Panc1 (cell line): Measurements from ENCODE around the gene ZNF48. TPM values are rescaled to one million over a fixed set of nuclear protein-coding genes. Genes with fewer than 3 reads are reported as not detected.

ENCODE experiments used
- ATAC-seq: fragments of 200-7000 bp; cut with Tn5 transposase; 2 replicates; pipeline ENCODE4 v1.9.1; 2020; ENCODE audit warnings: mild to moderate bottlenecking, moderate library complexity
- BruUV-seq: library from RNA; stranded (reverse); fragments of 400-500 nt; replicated peaks from 2 replicates; lab custom pipeline; 2021; lab: Mats Ljungman, UMichigan
- CTCF ChIA-PET: fragments of 300-600 bp; sonication (Branson Sonifier 250); formaldehyde crosslinking; loops from one replicate; lab custom pipeline; 2022; ENCODE audit warnings: antibody characterized with exemption; lab: Charles Lee
- POLR2A ChIA-PET: fragments of 300-600 bp; sonication (Branson Sonifier 250); formaldehyde crosslinking; loops from one replicate; lab custom pipeline; 2022; ENCODE audit warnings: antibody characterized with exemption; lab: Charles Lee
- DNase-seq: peaks from one replicate; pipeline ENCODE4 v3.0.0-alpha.2; 2010; ENCODE audit warnings: low read depth, low spot score
- H3K27ac ChIP-seq: 2 replicates; pipeline ENCODE4 v1.5.1; 2011; ENCODE audit warnings: mild to moderate bottlenecking, low read length, inconsistent platforms
- H3K27me3 ChIP-seq: fragments of 200-500 bp; sonication (Bioruptor generic); 2 replicates; pipeline ENCODE4 v1.6.0; 2014; ENCODE audit warnings: low read length, inconsistent platforms; ENCODE audit not compliant: control insufficient read depth, insufficient read depth
- H3K36me3 ChIP-seq: fragments of 200-500 bp; sonication (Bioruptor generic); 2 replicates; pipeline ENCODE4 v1.5.1; 2014; ENCODE audit warnings: inconsistent platforms, mild to moderate bottlenecking, low read length, moderate library complexity; ENCODE audit not compliant: control insufficient read depth, insufficient read depth
- H3K4me1 ChIP-seq: 2 replicates; pipeline ENCODE4 v1.5.1; 2011; ENCODE audit warnings: inconsistent platforms, mild to moderate bottlenecking, low read length, moderate library complexity; ENCODE audit not compliant: control insufficient read depth, insufficient read depth
- H3K4me3 ChIP-seq, 2 experiments: 2 replicates each; pipeline ENCODE4 v1.5.1; 2011 to 2012; ENCODE audit warnings: low read depth in 2 of 2, low read length in 2 of 2, mild to moderate bottlenecking in 2 of 2, inconsistent platforms in 1 of 2, moderate library complexity in 1 of 2
- H3K9me3 ChIP-seq: fragments of 200-500 bp; sonication (Bioruptor generic); 2 replicates; pipeline ENCODE4 v1.5.1; 2014; ENCODE audit warnings: low read depth, mild to moderate bottlenecking, inconsistent platforms, low read length, moderate library complexity; ENCODE audit not compliant: control insufficient read depth, insufficient read depth
- POLR2AphosphoS5 ChIP-seq: IDR thresholded peaks from 2 replicates; pipeline ENCODE4 v1.6.1; 2012; ENCODE audit warnings: mild to moderate bottlenecking, low read depth, low read length, moderate library complexity
- SIN3A ChIP-seq: IDR thresholded peaks from 2 replicates; pipeline ENCODE4 v1.6.1; 2012; ENCODE audit warnings: low read depth, mild to moderate bottlenecking, low read length, moderate library complexity, borderline replicate concordance; ENCODE audit not compliant: insufficient read depth
- TCF7L2 ChIP-seq: IDR thresholded peaks from 2 replicates; pipeline ENCODE4 v1.6.1; 2011; ENCODE audit warnings: mild to moderate bottlenecking, low read depth, low read length, inconsistent platforms
- in situ Hi-C: cut with HindIII; loops from 2 replicates; pipeline ENCODE4 v1.10.0; 2016; ENCODE audit warnings: low sequenced_read_pairs, low pct_unique_long_range_greater_than_20kb
- intact Hi-C: fragments of 100-400 bp; cut with micrococcal nuclease; formaldehyde crosslinking; loops from one replicate; pipeline ENCODE4 v1.10.0; 2022; ENCODE audit not compliant: unreplicated experiment
- total RNA-seq: library from RNA; stranded (reverse); gene quantifications from one replicate; pipeline ENCODE4 v1.2.1, GENCODE V29; 2021; ENCODE audit not compliant: unreplicated experiment
- TF ChIP-seq, protein P1 (sequence below), 2 experiments: IDR thresholded peaks; 2 replicates each; pipeline ENCODE4 v1.6.1; 2011 to 2012; ENCODE audit warnings: low read depth in 2 of 2, control low read depth in 1 of 2, low read length in 1 of 2, mild to moderate bottlenecking in 1 of 2, moderate library complexity in 1 of 2; ENCODE audit not compliant: insufficient read depth in 1 of 2
- TF ChIP-seq, protein P2 (sequence below): fragments of 450-650 bp; IDR thresholded peaks from 2 replicates; pipeline ENCODE4 v1.5.1; 2017; ENCODE audit warnings: mild to moderate bottlenecking

ZNF48 gene
- total RNA-seq, 1 experiment from 2014 or later = 16.6 TPM

DNA sequence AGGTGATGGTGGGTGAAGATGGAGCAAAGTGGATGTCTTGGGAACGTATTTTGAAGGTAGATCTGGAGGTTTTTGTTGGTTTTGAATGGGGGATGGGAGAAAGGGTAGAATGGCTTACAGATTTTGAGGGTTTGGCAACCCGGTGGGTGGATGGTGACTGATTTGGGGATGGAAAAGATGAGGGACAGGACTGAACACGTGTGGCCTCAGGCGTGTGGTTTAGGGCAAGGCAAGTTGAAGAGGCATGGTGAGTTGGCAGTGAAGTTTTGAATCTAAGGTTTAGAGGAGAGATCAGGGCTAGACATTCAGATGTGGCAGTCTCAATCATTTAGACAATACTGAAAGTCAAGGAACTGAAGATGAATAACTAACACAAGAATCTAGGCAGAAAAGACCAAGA lies 39.6 kb downstream of the ZNF48 start:
- no peak for ATAC-seq
- TF ChIP-seq TCF7L2 = no peak
- TF ChIP-seq, protein P1, sequence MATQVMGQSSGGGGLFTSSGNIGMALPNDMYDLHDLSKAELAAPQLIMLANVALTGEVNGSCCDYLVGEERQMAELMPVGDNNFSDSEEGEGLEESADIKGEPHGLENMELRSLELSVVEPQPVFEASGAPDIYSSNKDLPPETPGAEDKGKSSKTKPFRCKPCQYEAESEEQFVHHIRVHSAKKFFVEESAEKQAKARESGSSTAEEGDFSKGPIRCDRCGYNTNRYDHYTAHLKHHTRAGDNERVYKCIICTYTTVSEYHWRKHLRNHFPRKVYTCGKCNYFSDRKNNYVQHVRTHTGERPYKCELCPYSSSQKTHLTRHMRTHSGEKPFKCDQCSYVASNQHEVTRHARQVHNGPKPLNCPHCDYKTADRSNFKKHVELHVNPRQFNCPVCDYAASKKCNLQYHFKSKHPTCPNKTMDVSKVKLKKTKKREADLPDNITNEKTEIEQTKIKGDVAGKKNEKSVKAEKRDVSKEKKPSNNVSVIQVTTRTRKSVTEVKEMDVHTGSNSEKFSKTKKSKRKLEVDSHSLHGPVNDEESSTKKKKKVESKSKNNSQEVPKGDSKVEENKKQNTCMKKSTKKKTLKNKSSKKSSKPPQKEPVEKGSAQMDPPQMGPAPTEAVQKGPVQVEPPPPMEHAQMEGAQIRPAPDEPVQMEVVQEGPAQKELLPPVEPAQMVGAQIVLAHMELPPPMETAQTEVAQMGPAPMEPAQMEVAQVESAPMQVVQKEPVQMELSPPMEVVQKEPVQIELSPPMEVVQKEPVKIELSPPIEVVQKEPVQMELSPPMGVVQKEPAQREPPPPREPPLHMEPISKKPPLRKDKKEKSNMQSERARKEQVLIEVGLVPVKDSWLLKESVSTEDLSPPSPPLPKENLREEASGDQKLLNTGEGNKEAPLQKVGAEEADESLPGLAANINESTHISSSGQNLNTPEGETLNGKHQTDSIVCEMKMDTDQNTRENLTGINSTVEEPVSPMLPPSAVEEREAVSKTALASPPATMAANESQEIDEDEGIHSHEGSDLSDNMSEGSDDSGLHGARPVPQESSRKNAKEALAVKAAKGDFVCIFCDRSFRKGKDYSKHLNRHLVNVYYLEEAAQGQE (IDR thresholded peaks at IDR 0.05; ENCODE audit: insufficient read depth in 1 of 2, low read depth in 2 of 2, low read length in 1 of 2) = no peak
- no peak for TF ChIP-seq POLR2AphosphoS5
- no peak for TF ChIP-seq SIN3A
- TF ChIP-seq, protein P2, sequence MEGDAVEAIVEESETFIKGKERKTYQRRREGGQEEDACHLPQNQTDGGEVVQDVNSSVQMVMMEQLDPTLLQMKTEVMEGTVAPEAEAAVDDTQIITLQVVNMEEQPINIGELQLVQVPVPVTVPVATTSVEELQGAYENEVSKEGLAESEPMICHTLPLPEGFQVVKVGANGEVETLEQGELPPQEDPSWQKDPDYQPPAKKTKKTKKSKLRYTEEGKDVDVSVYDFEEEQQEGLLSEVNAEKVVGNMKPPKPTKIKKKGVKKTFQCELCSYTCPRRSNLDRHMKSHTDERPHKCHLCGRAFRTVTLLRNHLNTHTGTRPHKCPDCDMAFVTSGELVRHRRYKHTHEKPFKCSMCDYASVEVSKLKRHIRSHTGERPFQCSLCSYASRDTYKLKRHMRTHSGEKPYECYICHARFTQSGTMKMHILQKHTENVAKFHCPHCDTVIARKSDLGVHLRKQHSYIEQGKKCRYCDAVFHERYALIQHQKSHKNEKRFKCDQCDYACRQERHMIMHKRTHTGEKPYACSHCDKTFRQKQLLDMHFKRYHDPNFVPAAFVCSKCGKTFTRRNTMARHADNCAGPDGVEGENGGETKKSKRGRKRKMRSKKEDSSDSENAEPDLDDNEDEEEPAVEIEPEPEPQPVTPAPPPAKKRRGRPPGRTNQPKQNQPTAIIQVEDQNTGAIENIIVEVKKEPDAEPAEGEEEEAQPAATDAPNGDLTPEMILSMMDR = no peak
- in situ Hi-C loops = no loop called here

DNA sequence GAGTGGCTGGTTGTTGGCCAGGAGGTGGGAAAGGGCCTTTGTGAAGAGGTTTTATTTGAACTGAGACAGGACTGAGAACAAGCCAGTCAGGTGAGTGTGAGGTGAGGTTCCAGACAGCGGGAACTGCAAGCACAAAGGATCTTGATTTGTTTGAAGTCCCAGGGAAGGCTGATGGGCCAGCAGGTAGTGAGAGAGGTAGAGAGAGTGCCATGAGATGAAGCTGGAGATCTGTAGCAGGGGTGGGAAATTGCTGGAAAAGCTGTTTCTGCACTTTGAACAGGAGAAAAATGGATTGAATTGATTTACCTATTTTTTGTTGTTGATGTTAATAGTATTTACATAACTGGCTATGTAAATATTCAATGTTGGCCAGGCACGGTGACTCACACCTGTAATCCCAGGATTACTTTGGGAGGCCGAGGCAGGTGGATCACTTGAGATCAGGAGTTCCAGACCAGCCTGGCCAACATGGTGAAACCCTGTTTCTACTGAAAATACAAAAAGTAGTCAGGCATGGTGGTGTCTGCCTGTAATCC lies 42.4 kb downstream of the ZNF48 start:
- in situ Hi-C loops (no loop called here), intact Hi-C loops (no loop called here)
- DNase-seq (no peak), ATAC-seq (peak; percentile 46)
- H3K9me3 ChIP-seq = no peaks in the 10 kb centered on the region
- ChIA-PET CTCF (interaction anchor here (0.7 kb wide), 1 partner anchor 18 kb away, joined by 5 read pairs; no protein-coding TSS in a partner anchor), POLR2A (no interaction called here)
- H3K4me3 ChIP-seq = no peak overlapping the region
- H3K36me3 ChIP-seq = no peaks in the 10 kb centered on the region
- TF ChIP-seq, protein P2 = no peak
- TF ChIP-seq POLR2AphosphoS5 = no peak
- no peak for TF ChIP-seq SIN3A
- no peak for TF ChIP-seq TCF7L2
- TF ChIP-seq, protein P1 (IDR thresholded peaks at IDR 0.05; ENCODE audit: insufficient read depth in 1 of 2, low read depth in 2 of 2, low read length in 1 of 2) = no peak
- BruUV-seq = no TSS peak
- H3K27me3 ChIP-seq = no peaks in the 10 kb centered on the region
- H3K4me1 ChIP-seq = peaks cover 5% of the 10 kb centered on the region; the same call in 1 of the 2 replicates
- H3K27ac ChIP-seq = no peak overlapping the region

More for the DNA sequence above, 39.6 kb downstream of the ZNF48 start:
- DNase-seq = no peak
- ChIA-PET POLR2A (interaction anchor here (0.7 kb wide), 1 partner anchor 80 kb away, joined by 10 read pairs; no protein-coding TSS in a partner anchor), CTCF (no interaction called here)
- peaks cover 11% of the 10 kb centered on the region for H3K4me1 ChIP-seq
- H3K27ac ChIP-seq = no peak overlapping the region
- no peaks in the 10 kb centered on the region for H3K27me3 ChIP-seq
- H3K9me3 ChIP-seq = no peaks in the 10 kb centered on the region
- H3K4me3 ChIP-seq = no peak overlapping the region
- H3K36me3 ChIP-seq = no peaks in the 10 kb centered on the region
- BruUV-seq = no TSS peak
- intact Hi-C loops = loop anchor here (5.0 kb wide), 2 partner anchors 177 to 192 kb away; partner anchors contain the start of gene ZNF689
